Prostate gland (tissue), 2 donors: ENCODE data around the gene EPB41L5. TPM values are rescaled to one million over a fixed set of nuclear protein-coding genes. Genes with fewer than 3 reads are reported as not detected.
"Not testable (repeated sequence)": the region's sequence is repeated elsewhere in the genome, so short reads cannot be mapped to it uniquely, and the experiment has no call there.

Experiments
- DNase-seq: peaks from one replicate; pipeline ENCODE4 v3.0.0-alpha.2; 2019; ENCODE audit warnings: low spot score
- H3K27ac ChIP-seq, 2 donors: fragments of 200-600 bp; sonication (generic); 2 replicates each; pipeline ENCODE4 v1.5.1; 2017 to 2019
- H3K27me3 ChIP-seq: fragments of 200-600 bp; sonication (generic); replicated peaks from 2 replicates; pipeline ENCODE4 v1.5.1; 2019; ENCODE audit not compliant: insufficient read depth
- H3K36me3 ChIP-seq, 2 donors: fragments of 200-600 bp; sonication (generic); 1 replicate in 1 of 2; 2 replicates in 1 of 2; pipeline versions ENCODE4 v1.5.1 to v1.8.1; 2017 to 2019
- H3K4me1 ChIP-seq: fragments of 200-600 bp; sonication (generic); replicated peaks from 2 replicates; pipeline ENCODE4 v1.5.1; 2019
- H3K4me3 ChIP-seq, 2 donors: fragments of 200-600 bp; sonication (generic); 2 replicates each; pipeline ENCODE4 v1.5.1; 2017 to 2019
- H3K9me3 ChIP-seq: fragments of 200-600 bp; sonication (generic); 2 replicates; pipeline ENCODE4 v1.5.1; 2017
- POLR2A ChIP-seq: fragments of 450-650 bp; IDR thresholded peaks from one replicate; pipeline ENCODE4 v1.6.1; 2016; ENCODE audit warnings: antibody characterized with exemption, mild to moderate bottlenecking
- POLR2AphosphoS5 ChIP-seq: sonication (generic); formaldehyde crosslinking; IDR thresholded peaks from one replicate; pipeline ENCODE4 v1.6.1; 2017; ENCODE audit warnings: antibody characterized with exemption
- WGBS: methylation state at CpG from one replicate; pipeline ENCODE4 v1.1.5; 2018; 5-methylcytosine and 5-hydroxymethylcytosine counted together
- intact Hi-C: fragments of 100-400 bp; cut with DNase I; formaldehyde crosslinking; loops from one replicate; pipeline ENCODE4 v1.14.2; 2022
- total RNA-seq, 2 donors: library from RNA; depleted of rRNA; stranded (reverse); fragments of >200 nt; gene quantifications; one replicate each; pipeline ENCODE4 v1.1.0, GENCODE V29; 2016
- TF ChIP-seq, protein P1 (sequence below), 4 experiments: fragments of 200-600 bp in 2 of 4; fragments of 450-650 bp in 2 of 4; sonication (generic) in 2 of 4; IDR thresholded peaks; 1 replicate in 3 of 4; 2 replicates in 1 of 4; pipeline ENCODE4 v1.5.1; 2016 to 2019; ENCODE audit warnings: antibody characterized with exemption in 4 of 4, mild to moderate bottlenecking in 2 of 4, moderate library complexity in 2 of 4

EPB41L5 gene
- total RNA-seq, 2 donors from 2014 or later, result 37.1 to 51.1 TPM

DNA sequence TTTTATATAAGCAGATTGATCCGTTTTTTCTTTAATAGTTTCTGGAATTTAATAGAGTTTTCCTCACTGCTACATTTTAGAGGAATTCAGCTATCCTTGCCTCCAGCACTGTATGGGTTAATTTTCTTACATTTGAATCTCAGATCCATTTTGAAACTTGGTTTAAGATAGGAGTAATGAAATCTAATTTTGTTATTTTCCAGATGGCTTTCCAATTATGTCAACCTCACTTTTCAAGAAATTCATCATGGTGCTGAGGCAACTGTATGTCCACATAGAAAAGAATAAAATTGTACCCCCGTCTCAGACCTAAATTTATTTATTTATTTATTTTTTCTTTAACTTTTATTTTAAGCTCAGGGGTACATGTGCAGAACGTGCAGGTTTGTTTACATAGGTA, 105.1 kb downstream of the EPB41L5 start:
- intact Hi-C loops, result no loop called here
- WGBS, result 75% methylated on average over 3 of the region's 3 CpGs
- Histone ChIP-seq H3K9me3 (no peaks in the 10 kb centered on the region), H3K36me3 (no peaks in the 10 kb centered on the region), H3K27me3 (no peaks in the 10 kb centered on the region), H3K27ac (no peak overlapping the region), H3K4me3 (no peak overlapping the region), H3K4me1 (no peaks in the 10 kb centered on the region)
- DNase-seq, result no peak
- no peak for TF ChIP-seq POLR2A
- no peak for TF ChIP-seq POLR2AphosphoS5
- TF ChIP-seq, protein P1, sequence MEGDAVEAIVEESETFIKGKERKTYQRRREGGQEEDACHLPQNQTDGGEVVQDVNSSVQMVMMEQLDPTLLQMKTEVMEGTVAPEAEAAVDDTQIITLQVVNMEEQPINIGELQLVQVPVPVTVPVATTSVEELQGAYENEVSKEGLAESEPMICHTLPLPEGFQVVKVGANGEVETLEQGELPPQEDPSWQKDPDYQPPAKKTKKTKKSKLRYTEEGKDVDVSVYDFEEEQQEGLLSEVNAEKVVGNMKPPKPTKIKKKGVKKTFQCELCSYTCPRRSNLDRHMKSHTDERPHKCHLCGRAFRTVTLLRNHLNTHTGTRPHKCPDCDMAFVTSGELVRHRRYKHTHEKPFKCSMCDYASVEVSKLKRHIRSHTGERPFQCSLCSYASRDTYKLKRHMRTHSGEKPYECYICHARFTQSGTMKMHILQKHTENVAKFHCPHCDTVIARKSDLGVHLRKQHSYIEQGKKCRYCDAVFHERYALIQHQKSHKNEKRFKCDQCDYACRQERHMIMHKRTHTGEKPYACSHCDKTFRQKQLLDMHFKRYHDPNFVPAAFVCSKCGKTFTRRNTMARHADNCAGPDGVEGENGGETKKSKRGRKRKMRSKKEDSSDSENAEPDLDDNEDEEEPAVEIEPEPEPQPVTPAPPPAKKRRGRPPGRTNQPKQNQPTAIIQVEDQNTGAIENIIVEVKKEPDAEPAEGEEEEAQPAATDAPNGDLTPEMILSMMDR (IDR thresholded peaks at IDR 0.05), result no peak

DNA sequence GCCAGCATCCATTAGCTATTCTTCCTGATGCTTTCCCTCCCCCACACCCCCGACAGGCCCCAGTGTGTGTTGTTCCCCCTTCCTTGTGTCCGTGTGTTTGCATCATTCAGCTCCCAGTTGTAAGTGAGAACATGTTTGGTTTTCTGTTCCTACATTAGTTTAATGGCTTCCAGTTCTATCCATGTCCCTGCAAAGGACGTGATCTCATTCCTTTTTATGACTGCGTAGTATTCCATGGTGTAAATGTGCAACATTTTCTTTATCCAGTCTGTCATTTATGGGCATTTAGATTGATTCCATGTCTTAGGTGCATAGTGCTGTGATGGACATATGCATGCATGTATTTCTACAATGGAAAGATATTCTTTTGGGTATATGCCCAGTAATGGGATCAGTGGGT, 105.6 kb downstream of the EPB41L5 start:
- Histone ChIP-seq H3K27ac (no peak overlapping the region), H3K36me3 (no peaks in the 10 kb centered on the region), H3K9me3 (no peaks in the 10 kb centered on the region), H3K4me3 (no peak overlapping the region), H3K4me1 (no peaks in the 10 kb centered on the region), H3K27me3 (no peaks in the 10 kb centered on the region)
- DNase-seq, result no peak
- TF ChIP-seq POLR2AphosphoS5, result no peak
- TF ChIP-seq, protein P1 (IDR thresholded peaks at IDR 0.05), result no peak
- TF ChIP-seq POLR2A, result no peak
- intact Hi-C loops, result no loop called here
- WGBS, result 96% methylated on average over 4 of the region's 4 CpGs

DNA sequence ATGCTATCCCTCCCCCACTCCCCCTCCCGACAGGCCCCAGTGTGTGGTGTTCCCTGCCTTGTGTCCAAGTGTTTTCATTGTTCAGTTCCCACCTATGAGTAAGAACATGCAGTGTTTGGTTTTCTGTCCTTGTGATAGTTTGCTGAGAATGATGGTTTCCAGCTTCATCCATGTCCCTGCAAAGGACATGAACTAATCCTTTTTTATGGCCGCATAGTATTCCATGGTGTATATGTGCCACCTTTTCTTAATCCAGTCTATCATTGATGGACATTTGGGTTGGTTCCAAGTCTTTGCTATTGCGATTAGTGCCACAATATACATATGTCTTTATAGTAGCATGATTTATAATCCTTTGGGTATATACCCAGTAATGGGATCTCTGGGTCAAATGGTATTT, 108.5 kb downstream of the EPB41L5 start:
- DNase-seq, H3K27me3 ChIP-seq, H3K4me1 ChIP-seq, H3K27ac ChIP-seq, intact Hi-C loops, H3K4me3 ChIP-seq, H3K36me3 ChIP-seq, H3K9me3 ChIP-seq: not testable (repeated sequence)
- WGBS, result 100% methylated on average over 3 of the region's 3 CpGs

DNA sequence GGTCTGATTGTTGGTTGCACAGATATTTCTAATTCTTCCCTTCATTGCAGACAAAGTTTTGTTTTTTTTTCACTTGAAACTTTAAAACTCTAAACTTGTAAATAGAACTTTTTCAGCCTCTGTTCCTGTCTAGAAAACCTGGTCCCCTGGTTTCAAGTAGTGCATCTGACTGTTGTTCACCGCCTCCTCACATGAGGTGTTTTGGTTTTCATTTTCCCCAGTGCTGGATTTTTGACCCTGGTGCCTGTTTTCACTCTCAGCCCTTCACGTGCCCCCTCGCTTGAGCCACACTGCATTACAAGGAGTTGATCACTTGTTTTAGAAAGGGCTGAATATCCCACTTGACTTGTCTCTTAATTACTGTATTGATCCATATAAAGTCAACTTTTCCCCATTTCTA, 110.2 kb downstream of the EPB41L5 start:
- no peaks in the 10 kb centered on the region for H3K36me3 ChIP-seq
- H3K9me3 ChIP-seq, result no peaks in the 10 kb centered on the region
- no peak overlapping the region for H3K27ac ChIP-seq
- no peak overlapping the region for H3K4me3 ChIP-seq
- TF ChIP-seq, protein P1 (IDR thresholded peaks at IDR 0.05), result no peak
- TF ChIP-seq POLR2A, result no peak
- no peak for TF ChIP-seq POLR2AphosphoS5
- no peaks in the 10 kb centered on the region for H3K27me3 ChIP-seq
- WGBS, result 96% methylated on average over 3 of the region's 3 CpGs
- no peaks in the 10 kb centered on the region for H3K4me1 ChIP-seq
- no peak for DNase-seq
- intact Hi-C loops, result no loop called here

DNA sequence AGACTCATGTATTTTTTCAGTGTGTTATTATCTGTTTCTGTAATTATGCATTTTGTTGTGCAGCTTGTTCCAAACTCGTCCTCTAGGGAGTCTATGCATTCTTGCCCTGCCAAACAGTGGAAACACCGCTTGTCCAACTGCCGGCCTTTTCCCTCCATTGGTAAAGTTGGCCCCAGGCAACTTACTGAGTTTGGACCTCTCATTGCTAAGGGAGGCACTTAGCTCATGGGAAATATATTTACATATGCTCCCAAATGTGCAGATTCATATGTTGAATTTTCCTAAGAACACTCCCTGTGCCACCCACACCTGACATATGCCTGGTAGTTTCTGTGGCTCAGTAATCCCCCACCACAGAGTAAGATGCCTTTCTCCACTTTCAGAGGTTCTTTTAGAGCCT, 112.3 kb downstream of the EPB41L5 start:
- Histone ChIP-seq H3K9me3 (no peaks in the 10 kb centered on the region), H3K4me1 (no peaks in the 10 kb centered on the region), H3K27me3 (no peaks in the 10 kb centered on the region), H3K4me3 (no peak overlapping the region), H3K36me3 (no peaks in the 10 kb centered on the region), H3K27ac (no peak overlapping the region)
- WGBS, result 93% methylated on average over 3 of the region's 3 CpGs
- no peak for DNase-seq
- intact Hi-C loops, result no loop called here
- TF ChIP-seq POLR2A (no peak), POLR2AphosphoS5 (no peak)
- TF ChIP-seq, protein P1 (IDR thresholded peaks at IDR 0.05), result no peak
